ENCODE data around the gene ZNF76.

- TF ChIP-seq CTCF (IDR thresholded peaks at IDR 0.05; ENCODE audit: low read depth, low read length) (no peak), EZH2phosphoT487 (IDR thresholded peaks at IDR 0.05; ENCODE audit: low read depth) (no peak)
These were observed 11.2 kb upstream of the ZNF76 start for GRCh38 chr6:35248300-35248699.

Measured in OCI-LY3 (cell line).